Measurements from ENCODE around the gene CARD19. TPM values are rescaled to one million over a fixed set of nuclear protein-coding genes. Genes with fewer than 3 reads are reported as not detected.

Gene CARD19
- total and polyA plus RNA-seq, 8 donors: 4.3 to 20.4 (median 8.1) TPM

DNA sequence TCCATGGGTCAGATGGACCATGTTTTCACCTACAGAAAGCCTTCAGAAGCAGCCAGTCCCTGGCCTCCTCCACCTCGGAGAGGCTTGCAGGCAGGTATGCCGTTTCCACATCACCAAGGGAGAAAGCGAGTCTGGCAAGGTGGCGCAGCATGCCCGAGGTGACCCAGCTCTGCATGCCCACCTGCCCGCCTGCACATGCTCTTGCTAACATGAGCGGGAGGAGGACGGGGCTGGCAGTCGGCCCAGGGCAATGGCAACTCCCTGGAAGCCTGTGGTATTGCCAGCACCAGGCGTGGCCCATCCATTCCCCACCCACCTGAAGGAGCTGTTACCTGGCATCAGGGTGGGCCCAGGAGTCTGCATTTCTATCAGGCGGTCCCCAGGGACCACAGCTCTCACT, 41.3 kb downstream of the CARD19 start:
- H3K27me3 ChIP-seq: no peaks in the 10 kb centered on the region
- WGBS, 2 donors: 82 to 84% methylated on average over 11 of the region's 11 CpGs
- no peak overlapping the region for H3K4me3 ChIP-seq
- no peak for TF ChIP-seq CTCF (IDR thresholded peaks at IDR 0.05)
- H3K4me1 ChIP-seq: peaks cover 11 to 20% (median 14%) of the 10 kb centered on the region in 3 donors
- intact Hi-C loops (cut with DNase I): no loop called here
- H3K36me3 ChIP-seq: no peaks in the 10 kb centered on the region
- FAIRE-seq: no peak
- H3K9me3 ChIP-seq: no peaks in the 10 kb centered on the region
- peak in 2 of 6 donors; percentile 45 to 68 for DNase-seq
- no peak overlapping the region for H3K27ac ChIP-seq
- no peak for ATAC-seq

DNA sequence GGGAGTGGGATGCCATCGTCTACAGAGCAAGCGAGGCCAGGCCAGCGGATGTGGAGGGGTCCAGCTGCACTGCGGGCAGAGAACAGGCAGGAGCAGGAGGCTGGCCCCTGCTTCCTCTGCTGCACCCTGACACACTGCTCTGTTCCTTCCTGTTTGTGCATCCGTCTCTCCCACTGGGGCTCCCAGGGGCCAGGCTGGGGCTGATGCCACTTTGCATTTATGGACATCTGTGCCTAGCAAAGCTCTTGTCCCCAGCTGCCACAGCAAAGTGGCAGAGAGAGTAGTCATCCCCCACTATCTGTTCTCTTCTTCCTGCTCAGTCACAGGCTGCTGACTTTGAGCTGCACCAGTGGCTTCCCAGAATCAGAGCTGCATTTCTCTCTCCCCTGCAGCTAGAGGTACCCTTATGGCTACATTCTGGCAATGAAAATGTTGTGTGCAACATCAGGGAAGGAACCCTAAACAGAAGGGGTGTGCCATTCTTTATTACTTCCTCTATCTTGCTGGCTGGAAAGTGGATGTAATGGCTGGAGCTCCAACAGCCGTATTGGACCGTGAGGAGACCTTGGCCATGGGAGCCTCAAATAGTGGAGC, 42.3 kb downstream of the CARD19 start:
- H3K9me3 ChIP-seq: no peaks in the 10 kb centered on the region
- DNase-seq (peak in 1 of 6 donors; percentile 10), FAIRE-seq (no peak), ATAC-seq (no peak)
- WGBS, 2 donors: 80 to 82% methylated on average over 7 of the region's 7 CpGs
- no peak overlapping the region for H3K27ac ChIP-seq
- H3K4me3 ChIP-seq: no peak overlapping the region
- no peaks in the 10 kb centered on the region for H3K27me3 ChIP-seq
- intact Hi-C loops (cut with DNase I): no loop called here
- H3K36me3 ChIP-seq: no peaks in the 10 kb centered on the region
- no peak for TF ChIP-seq CTCF (IDR thresholded peaks at IDR 0.05)
- peaks cover 5 to 12% (median 10%) of the 10 kb centered on the region in 3 donors for H3K4me1 ChIP-seq

- Histone ChIP-seq H3K27me3 (no peaks in the 10 kb centered on the region), H3K4me3 (no peak overlapping the region), H3K4me1 (peaks cover 5 to 12% (median 9%) of the 10 kb centered on the region in 3 donors), H3K9me3 (no peaks in the 10 kb centered on the region), H3K27ac (no peak overlapping the region), H3K36me3 (no peaks in the 10 kb centered on the region)
- FAIRE-seq (no peak), ATAC-seq (no peak), DNase-seq (peak in 1 of 6 donors; percentile 18)
- intact Hi-C loops (cut with DNase I): no loop called here
- WGBS, 2 donors: 88 to 89% methylated on average over 16 of the region's 16 CpGs
- no peak for TF ChIP-seq CTCF (IDR thresholded peaks at IDR 0.05)
Measured at GRCh38 chr9:93139365-93140182, 43.6 kb downstream of the CARD19 start.

DNA sequence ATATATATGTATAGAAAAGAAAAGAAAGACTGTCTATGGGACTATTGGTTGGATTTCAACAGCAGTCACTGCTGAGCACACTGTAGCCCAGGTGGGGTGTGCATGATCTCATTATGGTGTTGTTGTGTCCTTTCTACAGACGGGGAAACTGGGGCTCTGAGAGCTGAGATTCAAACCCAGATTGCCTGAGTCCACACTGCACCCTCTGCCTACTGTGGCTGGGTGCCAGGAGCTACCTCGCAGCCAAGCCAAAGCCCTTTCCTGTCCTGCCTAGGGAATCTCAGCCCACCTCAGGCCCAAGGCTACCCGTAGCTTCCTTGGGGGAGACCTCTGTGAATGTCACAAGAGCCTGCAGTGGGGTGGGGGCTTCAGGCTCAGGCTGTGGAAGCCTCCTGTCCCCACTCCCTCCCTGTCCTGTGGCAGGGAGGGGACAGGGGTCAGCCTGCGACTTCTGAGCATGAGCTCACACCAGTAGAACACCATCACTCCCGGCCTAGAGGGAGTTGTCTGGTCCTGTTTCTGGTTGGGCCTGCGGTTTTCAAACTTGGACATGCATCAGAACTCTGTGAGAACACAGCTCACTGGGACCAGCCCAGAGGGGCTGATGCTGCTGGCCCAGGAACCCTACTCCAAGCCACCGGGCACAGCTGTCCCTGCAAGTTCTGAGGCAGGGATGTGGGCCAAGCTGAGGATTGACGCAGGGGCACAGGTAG, 45.9 kb downstream of the CARD19 start:
- Histone ChIP-seq H3K27me3 (no peaks in the 10 kb centered on the region), H3K9me3 (no peaks in the 10 kb centered on the region), H3K4me1 (no peaks in the 10 kb centered on the region), H3K36me3 (no peaks in the 10 kb centered on the region), H3K4me3 (no peak overlapping the region), H3K27ac (no peak overlapping the region)
- TF ChIP-seq CTCF (IDR thresholded peaks at IDR 0.05): no peak
- no peak for DNase-seq
- FAIRE-seq: no peak
- WGBS, 2 donors: 83% methylated on average over 8 of the region's 8 CpGs
- intact Hi-C loops (cut with DNase I): no loop called here
- no peak for ATAC-seq

Data from pancreas (tissue), 10 donors.